GM12865 (cell line): ENCODE results near the gene ASB15.

Experiments
- DNase-seq: peaks from one replicate; pipeline ENCODE4 v3.0.0; 2010; ENCODE audit warnings: low read depth
- H3K4me3 ChIP-seq: 2 replicates; pipeline ENCODE4 v1.5.1; 2011; ENCODE audit warnings: mild to moderate bottlenecking, low read depth, low read length, control low read depth
- CTCF ChIP-seq: IDR thresholded peaks from 2 replicates; pipeline ENCODE4 v1.5.1; 2011; ENCODE audit warnings: low read length, control low read depth, low read depth, inconsistent platforms; ENCODE audit not compliant: insufficient read depth; ENCODE audit errors: missing control alignments

The ASB15 gene

GRCh38 chr7:123650595-123650994 lies 49.0 kb downstream of the ASB15 start:
- no peak for DNase-seq
- no peak overlapping the region for H3K4me3 ChIP-seq
- TF ChIP-seq CTCF: no peak

GRCh38 chr7:123652406-123652805 lies 50.8 kb downstream of the ASB15 start:
- no peak overlapping the region for H3K4me3 ChIP-seq
- no peak for DNase-seq
- TF ChIP-seq CTCF: no peak

- no peak for TF ChIP-seq CTCF
- no peak overlapping the region for H3K4me3 ChIP-seq
- no peak for DNase-seq
These were observed 51.5 kb downstream of the ASB15 start for GRCh38 chr7:123653162-123653561.

GRCh38 chr7:123655614-123656013 lies 54.0 kb downstream of the ASB15 start, which contains the start of gene LMOD2:
TSS of gene LMOD2 (plus strand) at chr7:123655866. CDS start at chr7:123655964, 98 bp downstream.
- no peak for DNase-seq
- no peak within 1 kb of the TSS for H3K4me3 ChIP-seq
- no peak for TF ChIP-seq CTCF

GRCh38 chr7:123656544-123657303 lies 55.1 kb downstream of the ASB15 start:
- no peak for TF ChIP-seq CTCF
- no peak overlapping the region for H3K4me3 ChIP-seq
- no peak for DNase-seq

- no peak overlapping the region for H3K4me3 ChIP-seq
- TF ChIP-seq CTCF: no peak
- no peak for DNase-seq
These were observed 55.7 kb downstream of the ASB15 start for GRCh38 chr7:123657304-123657685.

GRCh38 chr7:123658023-123658422 lies 56.4 kb downstream of the ASB15 start:
- no peak for DNase-seq
- TF ChIP-seq CTCF: no peak
- no peak overlapping the region for H3K4me3 ChIP-seq
